T47D (cell line): ENCODE results near the gene MPV17.
"Not testable (repeated sequence)": the region's sequence is repeated elsewhere in the genome, so short reads cannot be mapped to it uniquely, and the experiment has no call there.

Experiments used
- DNase-seq, 2 experiments: peaks; one replicate each; pipeline versions ENCODE4 v3.0.0 to v3.0.0-alpha.2; 2011 to 2012; ENCODE audit warnings: low read depth in 1 of 2, low spot score in 1 of 2
- JUND ChIP-seq: IDR thresholded peaks from 2 replicates; pipeline ENCODE4 v1.6.1; 2012; ENCODE audit warnings: low read depth
- in situ Hi-C: cut with HindIII; loops from 2 replicates; pipeline ENCODE4 v1.10.0; 2016; ENCODE audit warnings: low sequenced_read_pairs, low pct_unique_long_range_greater_than_20kb

MPV17 gene, protein sequence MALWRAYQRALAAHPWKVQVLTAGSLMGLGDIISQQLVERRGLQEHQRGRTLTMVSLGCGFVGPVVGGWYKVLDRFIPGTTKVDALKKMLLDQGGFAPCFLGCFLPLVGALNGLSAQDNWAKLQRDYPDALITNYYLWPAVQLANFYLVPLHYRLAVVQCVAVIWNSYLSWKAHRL

DNA sequence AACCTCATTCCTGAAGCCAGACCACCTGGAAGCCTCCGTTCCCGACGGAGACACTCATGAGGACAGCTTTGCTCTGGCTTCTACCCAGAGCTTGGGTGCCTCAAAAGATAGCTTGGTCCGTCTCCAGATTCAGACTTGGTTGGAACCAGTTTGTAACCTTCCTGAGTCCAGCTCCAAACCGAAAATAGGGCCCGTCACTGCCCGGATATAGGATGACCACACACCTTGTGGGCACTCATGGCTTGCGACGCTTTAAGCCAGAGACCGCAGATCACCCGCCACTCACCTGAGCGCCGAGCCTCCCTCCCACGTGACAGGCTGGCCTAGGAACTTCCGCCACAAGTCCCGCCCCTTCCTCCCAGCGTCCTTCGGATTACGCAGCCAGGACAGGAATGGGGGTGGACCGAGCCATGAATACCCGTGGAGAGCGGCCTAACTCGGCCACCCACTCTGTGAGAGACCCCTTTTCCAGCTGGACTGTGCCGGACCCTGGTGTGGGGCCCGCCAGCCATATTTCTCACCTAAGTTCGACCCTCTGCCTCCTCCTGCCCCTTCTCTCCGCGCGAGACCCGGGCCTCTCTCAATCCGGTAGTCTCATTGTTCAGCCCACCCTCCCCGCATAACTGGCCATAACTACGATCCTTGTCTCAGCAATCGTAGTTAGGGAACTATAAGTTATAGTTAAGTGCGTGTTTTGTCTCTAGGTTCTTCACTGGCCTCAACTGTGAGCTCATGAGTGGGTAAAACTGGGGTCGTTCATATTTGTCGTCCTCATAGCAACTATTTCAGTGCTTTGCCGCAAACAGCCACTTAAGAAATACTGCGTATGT lies at the start of gene MPV17:
Gene MPV17 (minus strand): TSS at position 332 of the 830 bp plus-strand sequence. CDS start 580 bp downstream, outside the sequence.
- in situ Hi-C loops, result no loop called here
- TF ChIP-seq JUND, result no peak
- DNase-seq, result peak; percentile 88 to 91

DNA sequence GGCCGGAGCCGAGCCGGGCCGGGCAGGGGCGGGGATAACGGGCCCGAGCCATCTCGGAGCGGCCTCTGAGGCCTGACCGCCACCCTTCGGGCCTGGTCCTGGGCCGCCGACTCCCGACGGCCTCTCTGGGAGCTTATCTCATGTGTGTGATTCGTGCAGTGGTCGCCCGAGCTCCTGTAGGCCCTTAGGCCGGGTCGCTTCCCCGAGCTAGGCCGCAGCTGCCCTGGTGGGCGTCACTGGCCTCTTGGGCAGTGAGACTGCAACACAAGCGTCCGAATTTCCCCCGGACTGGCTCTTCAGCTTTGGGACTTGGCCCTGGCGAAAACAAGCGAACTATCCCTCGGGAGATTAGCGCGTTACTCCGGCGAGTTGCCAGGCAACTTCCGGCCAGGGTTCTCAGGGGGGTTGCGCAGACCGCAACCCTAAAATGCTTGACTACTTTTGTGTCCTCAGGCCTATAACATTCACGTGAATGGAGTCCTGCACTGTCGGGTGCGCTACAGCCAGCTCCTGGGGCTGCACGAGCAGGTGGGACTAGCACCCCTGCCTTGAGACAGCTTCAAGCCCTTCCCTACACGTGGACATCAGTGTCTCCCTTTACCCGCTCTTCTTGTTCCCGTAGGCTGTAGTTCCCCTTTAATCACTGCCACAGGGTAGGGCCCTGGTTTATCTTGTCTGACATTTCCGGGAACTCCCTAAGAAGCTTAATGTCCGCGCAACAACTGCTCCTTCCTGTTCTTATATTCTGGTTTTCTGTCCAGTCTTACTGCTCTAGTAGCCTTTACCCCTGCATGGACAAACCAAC lies 48.1 kb upstream of the MPV17 start:
- in situ Hi-C loops, result no loop called here
- TF ChIP-seq JUND, result no peak
- peak in 1 of 2 experiments; percentile 56 for DNase-seq

DNA sequence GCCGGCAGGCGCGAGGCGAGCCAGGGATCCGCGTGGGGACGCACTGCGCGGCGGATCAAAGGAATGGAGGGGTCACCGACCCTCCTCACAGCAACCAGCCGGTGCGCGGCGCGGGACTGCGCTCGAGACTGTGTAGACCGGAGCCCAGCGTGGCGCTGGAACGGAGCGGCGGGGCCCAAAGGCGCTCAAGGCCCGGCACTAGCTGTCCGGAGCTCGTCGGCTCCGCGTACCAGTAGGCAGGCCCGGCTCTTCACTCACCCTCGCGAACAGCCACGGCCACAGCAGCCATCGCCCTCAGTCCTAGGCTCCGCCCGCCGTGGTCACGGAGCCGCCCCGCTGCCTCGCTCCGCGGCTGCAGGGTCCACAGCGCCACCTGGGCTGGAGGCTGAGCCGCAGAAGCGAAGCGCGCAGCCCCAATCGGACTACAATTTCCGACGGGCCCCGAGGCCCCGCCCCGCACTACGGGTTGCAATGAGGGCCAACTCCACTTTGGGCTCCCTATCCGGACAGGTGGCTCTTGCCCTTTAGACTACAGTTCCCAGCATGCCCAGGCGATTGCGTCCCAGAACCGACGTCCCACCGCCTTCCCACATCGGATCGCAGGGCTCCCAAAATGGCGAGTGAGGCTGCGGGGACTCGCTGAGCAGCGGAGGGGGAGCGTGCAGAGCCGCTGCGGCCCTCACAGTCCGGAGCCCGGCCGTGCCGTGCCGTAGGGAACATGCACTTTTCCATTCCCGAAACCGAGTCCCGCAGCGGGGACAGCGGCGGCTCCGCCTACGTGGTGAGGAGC lies 47.3 kb upstream of the MPV17 start, which contains the start of the genes EIF2B4 and SNX17:
Gene EIF2B4 (minus strand): TSS at position 313 of the 790 bp plus-strand sequence. CDS start 24 bp downstream, at position 289.
Gene SNX17 (plus strand): TSS at position 591 of the 790 bp plus-strand sequence. CDS start 128 bp downstream, at position 719.
- in situ Hi-C loops, result no loop called here
- TF ChIP-seq JUND, result no peak
- peak; percentile 82 to 98 for DNase-seq

DNA sequence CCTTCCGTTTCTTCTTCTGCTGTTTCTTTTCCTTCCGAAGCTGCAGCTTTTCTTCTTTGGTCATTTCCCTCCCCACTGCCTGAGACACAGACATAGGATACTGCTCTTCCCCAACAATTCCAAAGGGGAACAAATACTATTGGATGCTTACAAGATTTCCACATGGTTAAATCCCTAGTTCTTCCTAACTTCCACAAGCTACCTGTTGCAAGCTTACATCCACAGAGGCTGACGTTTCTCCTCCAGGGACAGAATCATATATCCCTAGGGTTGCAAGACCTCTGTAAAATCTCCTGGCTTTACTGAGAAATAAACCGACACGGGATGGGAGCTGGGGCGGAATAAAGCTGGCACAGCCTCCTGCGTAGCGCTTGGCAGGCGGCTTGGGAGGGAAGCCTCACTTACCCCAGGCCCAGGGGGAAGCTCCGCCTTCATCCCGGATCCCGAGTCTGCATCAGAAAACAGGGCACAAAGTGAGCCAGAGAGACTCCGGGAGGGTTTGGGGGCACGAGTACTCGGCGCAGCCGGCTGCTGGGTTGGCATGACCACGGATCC lies 46.7 kb upstream of the MPV17 start:
- no peak for TF ChIP-seq JUND
- peak; percentile 55 to 59 for DNase-seq
- in situ Hi-C loops, result no loop called here

DNA sequence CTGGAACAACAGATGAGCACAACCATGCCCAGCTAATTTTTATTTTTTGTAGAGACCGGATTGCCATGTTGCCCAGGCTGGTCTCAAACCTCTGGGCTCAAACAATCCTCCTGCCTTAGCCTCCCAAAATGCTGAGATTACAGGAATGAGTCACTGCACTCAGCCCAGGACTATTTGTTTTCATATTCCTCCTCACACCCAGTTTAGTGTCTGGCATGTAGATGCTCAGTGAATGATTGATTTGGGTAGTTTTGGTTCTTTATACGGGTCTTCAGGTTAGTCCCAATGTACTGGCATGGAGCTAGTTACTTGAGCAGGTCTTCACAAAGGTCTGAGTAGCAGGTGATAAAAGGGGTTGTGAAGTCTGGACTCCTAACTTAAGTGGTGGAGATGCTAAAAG lies 41.0 kb upstream of the MPV17 start:
- DNase-seq, result no peak
- in situ Hi-C loops, result no loop called here
- TF ChIP-seq JUND, result no peak

DNA sequence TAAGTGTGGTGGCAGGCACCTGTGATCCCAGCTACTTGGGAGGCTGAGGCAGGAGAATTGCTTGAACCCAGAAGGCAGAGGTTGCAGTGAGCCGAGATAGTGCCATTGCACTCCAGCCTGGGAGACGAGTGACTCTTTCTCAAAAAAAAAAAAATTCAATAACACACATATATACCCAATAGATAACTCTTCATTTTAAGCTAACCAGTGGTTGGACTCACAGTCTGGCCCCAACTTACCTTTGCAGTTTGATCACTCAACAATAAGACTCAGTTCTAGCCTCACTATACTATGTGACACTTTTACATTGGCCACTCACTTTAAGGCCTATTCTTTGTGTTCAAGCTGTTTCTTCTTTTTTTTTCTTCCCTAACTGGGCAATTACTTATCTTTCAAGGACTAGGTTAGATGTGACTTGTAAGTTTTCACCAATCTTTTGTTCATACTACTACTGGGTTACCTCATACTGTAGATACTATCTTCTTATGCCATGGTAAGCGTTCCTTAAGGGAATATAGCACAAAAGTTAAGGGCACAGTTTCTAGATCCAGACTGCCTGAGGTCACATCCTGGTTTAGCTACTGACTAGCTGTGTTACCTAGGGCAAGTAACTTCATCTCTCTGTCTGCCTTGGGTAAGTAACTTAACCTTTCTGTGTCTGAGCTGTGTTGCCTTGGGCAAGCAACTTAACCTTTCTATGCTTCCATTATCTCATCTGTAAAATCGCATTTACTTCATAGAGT lies 40.0 kb upstream of the MPV17 start:
- in situ Hi-C loops, result no loop called here
- no peak for DNase-seq
- TF ChIP-seq JUND, result no peak

DNA sequence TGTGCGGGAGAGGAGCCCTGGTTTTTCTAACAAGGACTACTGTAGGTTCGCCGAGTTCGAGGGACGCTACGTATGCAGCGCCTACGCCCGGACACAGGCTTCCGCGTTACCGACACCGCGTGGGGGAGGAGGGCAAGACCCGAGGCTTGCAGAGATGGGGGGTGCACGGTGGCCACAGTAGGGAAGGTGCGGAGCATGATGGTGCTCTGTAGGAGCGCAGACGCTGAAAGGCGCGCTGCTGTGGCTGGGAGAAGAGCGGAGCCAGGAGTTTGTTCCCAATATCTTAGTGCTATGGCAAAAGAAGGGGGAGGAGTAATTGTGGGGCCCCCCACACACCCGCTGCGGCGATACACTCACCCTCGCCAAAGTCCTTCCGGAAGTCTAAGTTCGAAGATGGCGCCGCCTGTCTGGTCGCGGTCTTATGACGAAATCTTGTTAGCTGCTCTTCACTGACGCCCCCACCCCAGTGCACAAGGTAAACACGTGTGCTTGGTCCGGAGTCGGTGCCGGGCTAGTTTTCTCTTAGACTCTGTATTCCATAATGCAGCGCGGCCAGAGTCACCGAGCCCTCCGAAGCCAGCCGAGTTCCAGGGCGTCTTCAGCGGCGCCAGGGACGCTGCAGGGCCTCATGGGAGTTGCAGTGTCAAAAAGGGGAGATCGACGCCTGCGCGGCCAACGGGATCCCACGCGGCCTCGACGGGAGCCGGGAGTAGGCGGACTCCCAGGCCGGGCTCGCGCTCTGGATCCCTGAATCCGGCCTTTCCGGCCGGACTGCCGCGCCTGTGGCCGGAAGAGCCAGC lies 33.7 kb upstream of the MPV17 start, which contains the start of gene GTF3C2:
Gene GTF3C2 (minus strand): TSS at position 383 of the 800 bp plus-strand sequence. CDS start 13,210 bp downstream, outside the sequence.
- in situ Hi-C loops, result no loop called here
- no peak for TF ChIP-seq JUND

DNA sequence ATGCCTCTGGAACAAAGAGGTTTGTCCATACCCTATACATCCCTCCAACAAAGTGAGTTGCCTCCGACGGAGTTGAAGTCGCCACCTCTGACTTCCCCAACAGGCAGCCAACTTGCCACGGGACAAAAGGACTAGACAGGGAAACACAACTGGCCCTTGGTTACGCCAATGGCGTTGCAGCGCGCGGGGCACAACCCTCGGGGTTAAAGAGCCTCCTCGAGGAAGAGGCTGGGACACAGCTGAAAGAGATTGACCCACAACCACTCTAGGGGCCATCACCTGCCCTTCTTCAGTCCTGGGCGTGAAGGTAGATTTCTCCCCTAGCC lies 33.1 kb upstream of the MPV17 start:
- in situ Hi-C loops, result no loop called here
- no peak for TF ChIP-seq JUND
- peak in 1 of 2 experiments; percentile 57 for DNase-seq

More for the DNA sequence above, 33.7 kb upstream of the MPV17 start, which contains the start of gene GTF3C2:
- DNase-seq, result peak; percentile 68 to 97

DNA sequence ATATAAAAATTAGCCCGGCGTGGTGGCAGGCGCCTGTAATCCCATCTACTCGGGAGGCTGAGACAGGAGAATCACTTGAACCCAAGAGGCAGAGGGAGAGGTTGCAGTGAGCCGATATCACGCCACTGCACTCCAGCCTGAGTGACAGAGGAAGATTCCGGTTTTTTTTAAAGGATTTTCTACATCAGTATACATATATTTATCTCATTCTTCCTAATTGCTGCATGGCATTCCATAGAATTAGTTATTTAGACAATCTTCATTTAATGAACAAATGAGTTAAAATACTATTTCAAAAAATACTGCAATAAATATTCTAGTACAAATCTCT lies 31.7 kb upstream of the MPV17 start:
- DNase-seq, result no peak
- no peak for TF ChIP-seq JUND
- in situ Hi-C loops, result no loop called here

DNA sequence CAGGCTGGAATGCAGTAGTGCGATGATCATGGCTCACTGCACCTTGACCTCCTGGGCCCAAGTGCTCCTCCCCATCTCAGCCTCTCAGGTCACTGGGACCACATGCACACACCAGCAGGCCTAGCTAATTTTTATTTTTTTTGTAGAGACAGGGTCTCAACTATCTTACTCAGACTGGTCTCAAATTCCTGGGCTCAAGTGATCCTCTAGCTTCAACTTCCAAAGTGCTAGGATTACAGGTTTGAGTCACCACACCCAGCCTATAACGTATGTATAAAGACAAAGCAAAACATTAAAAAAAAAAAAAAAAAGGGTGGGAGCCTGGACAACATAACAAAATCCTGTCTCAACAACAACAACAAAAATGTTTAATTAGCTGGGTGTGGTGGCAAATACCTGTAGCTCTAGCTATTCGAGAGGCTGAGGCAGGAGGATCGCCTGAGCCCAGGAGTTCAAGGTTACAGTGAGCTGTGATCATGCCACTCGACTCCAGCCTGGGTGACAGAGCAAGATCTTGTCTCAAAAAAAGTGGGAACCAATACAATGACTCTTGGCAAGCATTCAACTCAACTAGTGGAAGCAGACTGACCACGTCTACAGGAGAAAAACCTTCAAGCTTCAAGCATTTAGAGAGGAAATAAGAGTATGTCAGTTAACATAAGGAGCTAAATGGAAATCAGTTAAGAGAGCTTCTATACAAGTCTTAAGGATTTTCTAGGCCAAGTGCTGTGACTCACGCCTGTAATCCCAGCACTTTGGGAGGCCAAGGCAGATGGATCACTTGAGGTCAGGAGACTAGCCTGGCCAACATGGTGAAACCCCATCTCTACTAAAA lies 31.1 kb upstream of the MPV17 start:
- TF ChIP-seq JUND, result no peak
- peak in 1 of 2 experiments; percentile 11 for DNase-seq
- in situ Hi-C loops, result no loop called here

DNA sequence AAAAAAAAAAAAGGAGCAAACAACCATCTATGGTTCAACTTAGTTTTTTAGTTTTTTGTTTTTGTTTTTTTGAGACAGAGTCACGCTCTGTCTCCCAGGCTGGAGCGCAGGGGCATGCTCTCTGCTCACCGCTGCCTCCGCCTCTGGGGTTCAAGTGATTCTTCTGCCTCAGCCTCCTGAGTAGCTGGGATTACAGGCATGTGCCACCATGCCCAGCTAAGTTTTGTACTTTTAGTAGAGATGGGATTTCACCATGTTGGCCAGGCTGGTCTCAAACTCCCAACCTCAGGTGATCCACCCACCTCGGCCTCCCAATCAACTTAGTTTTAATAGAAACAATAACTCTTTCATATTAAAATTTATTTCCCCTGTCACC lies 30.5 kb upstream of the MPV17 start:
- DNase-seq, in situ Hi-C loops: not testable (repeated sequence)
